Nucleus accumbens (tissue), 56 donors: ENCODE measurements around the gene PDXK.

Source experiments
- DNase-seq, 56 donors: peaks; one replicate each; lab custom pipeline; 2025; lab: John Stamatoyannopoulos, UW

The PDXK gene

GRCh38 chr21:43775795-43776430 lies 57.0 kb downstream of the PDXK start, which contains the start of gene CSTB:
Gene CSTB (minus strand): TSS chr21:43776308. CDS start chr21:43776269, 39 bp downstream.
- peak in 55 of 56 donors; percentile 24 to 94 (median 83) for DNase-seq

GRCh38 chr21:43777953-43778352 lies 59.0 kb downstream of the PDXK start:
- DNase-seq: no peak

GRCh38 chr21:43778469-43779335 lies 59.8 kb downstream of the PDXK start:
- DNase-seq: peak in 1 of 56 donors; percentile 4

GRCh38 chr21:43779660-43780059 lies 60.7 kb downstream of the PDXK start:
- DNase-seq: no peak

- no peak for DNase-seq
Measured at GRCh38 chr21:43781846-43782245, 62.9 kb downstream of the PDXK start.

- no peak for DNase-seq
Measured at GRCh38 chr21:43782431-43783097, 63.6 kb downstream of the PDXK start.

GRCh38 chr21:43783098-43783700 lies 64.3 kb downstream of the PDXK start:
- DNase-seq: no peak

- DNase-seq: no peak
Measured at GRCh38 chr21:43785134-43785533, 66.2 kb downstream of the PDXK start.

- no peak for DNase-seq
Measured at GRCh38 chr21:43786300-43786806, 67.4 kb downstream of the PDXK start.

GRCh38 chr21:43786807-43787440 lies 68.0 kb downstream of the PDXK start:
- DNase-seq: no peak

- DNase-seq: peak; percentile 33 to 94 (median 85)
Measured at GRCh38 chr21:43789276-43790009, 70.5 kb downstream of the PDXK start, which contains the start of gene RRP1. Gene RRP1 (plus strand): TSS chr21:43789577. CDS start chr21:43789630, 53 bp downstream.

GRCh38 chr21:43790010-43790524 lies 71.1 kb downstream of the PDXK start:
- DNase-seq: no peak

GRCh38 chr21:43792406-43792805 lies 73.5 kb downstream of the PDXK start:
- DNase-seq: no peak

GRCh38 chr21:43793243-43793642 lies 74.3 kb downstream of the PDXK start:
- DNase-seq: no peak

- no peak for DNase-seq
Measured at GRCh38 chr21:43794311-43794710, 75.4 kb downstream of the PDXK start.

- DNase-seq: no peak
Measured at GRCh38 chr21:43794857-43795256, 75.9 kb downstream of the PDXK start.

- DNase-seq: no peak
Measured at GRCh38 chr21:43797415-43797814, 78.5 kb downstream of the PDXK start.

- DNase-seq: no peak
Measured at GRCh38 chr21:43797925-43798715, 79.2 kb downstream of the PDXK start.
